Left ventricle myocardium inferior (tissue), 1 donor: ENCODE data around the gene RAP1B. TPM values are rescaled to one million over a fixed set of nuclear protein-coding genes. Genes with fewer than 3 reads are reported as not detected.

Experiments used
- DNase-seq: peaks from one replicate; pipeline ENCODE4 v3.0.0-alpha.2; 2020
- H3K27ac ChIP-seq: fragments of 200-600 bp; replicated peaks from 2 replicates; pipeline ENCODE4 v1.8.0; 2021
- H3K27me3 ChIP-seq: fragments of 200-600 bp; 2 replicates; pipeline ENCODE4 v1.8.0; 2021; ENCODE audit warnings: low read depth
- H3K36me3 ChIP-seq: fragments of 200-600 bp; 2 replicates; pipeline ENCODE4 v1.8.0; 2021
- H3K4me1 ChIP-seq: fragments of 200-600 bp; 2 replicates; pipeline ENCODE4 v1.8.0; 2021
- H3K4me3 ChIP-seq: fragments of 200-600 bp; 2 replicates; pipeline ENCODE4 v1.8.0; 2021; ENCODE audit warnings: mild to moderate bottlenecking, moderate library complexity
- H3K9me3 ChIP-seq: fragments of 200-600 bp; replicated peaks from 2 replicates; pipeline ENCODE4 v1.8.0; 2021
- CTCF ChIP-seq: fragments of 200-600 bp; IDR thresholded peaks from 2 replicates; pipeline ENCODE4 v1.8.0; 2021; ENCODE audit warnings: antibody characterized with exemption, mild to moderate bottlenecking, borderline replicate concordance
- intact Hi-C: fragments of 100-400 bp; cut with micrococcal nuclease; formaldehyde crosslinking; loops from one replicate; pipeline ENCODE4 v1.11.0; 2022
- total RNA-seq: library from RNA; stranded (reverse); fragmentation: NEBNext Ultra II Directional; extraction: Animal tissue kit (Norgen Biotek cat#: 25700); gene quantifications from one replicate; pipeline ENCODE4 v1.2.1, GENCODE V29; 2021
- donor health status: DM: no; HTN: yes; CAD: no; lungs with severe emphysema.

Gene RAP1B
- total RNA-seq, 1 donor from 2014 or later, result 41.5 TPM

GRCh38 chr12:68695454-68695853 lies 84.8 kb downstream of the RAP1B start:
- H3K4me3 ChIP-seq, result no peak overlapping the region
- intact Hi-C loops, result no loop called here
- DNase-seq, result no peak
- peaks cover 98% of the 10 kb centered on the region for H3K36me3 ChIP-seq
- H3K4me1 ChIP-seq, result no peaks in the 10 kb centered on the region
- no peak overlapping the region for H3K27ac ChIP-seq
- no peak for TF ChIP-seq CTCF
- no peaks in the 10 kb centered on the region for H3K9me3 ChIP-seq
- H3K27me3 ChIP-seq, result no peaks in the 10 kb centered on the region

- Histone ChIP-seq H3K27ac (no peak overlapping the region), H3K4me3 (no peak overlapping the region), H3K4me1 (no peaks in the 10 kb centered on the region), H3K36me3 (peaks cover 97% of the 10 kb centered on the region), H3K9me3 (no peaks in the 10 kb centered on the region), H3K27me3 (no peaks in the 10 kb centered on the region)
- intact Hi-C loops, result no loop called here
- no peak for DNase-seq
- TF ChIP-seq CTCF, result no peak
These were observed 88.8 kb downstream of the RAP1B start for GRCh38 chr12:68699486-68699885.

Other genes with a start within 250 kb of the RAP1B start
- 18.7 TPM for gene NUP107, start 76.1 kb downstream of the RAP1B start, total RNA-seq
- 5.1 TPM for gene SLC35E3, start 135.3 kb downstream of the RAP1B start, total RNA-seq
- gene MDM2, start 197.3 kb downstream of the RAP1B start, total RNA-seq, result 36.0 TPM